Activated gamma-delta T cell (primary cell): ENCODE measurements around the gene MACROD2.

ENCODE experiments used
- DNase-seq: peaks from one replicate; lab custom pipeline; 2025; lab: John Stamatoyannopoulos, UW

The MACROD2 gene

GRCh38 chr20:14525426-14525825, 530.1 kb downstream of the MACROD2 start:
- no peak for DNase-seq

DNA sequence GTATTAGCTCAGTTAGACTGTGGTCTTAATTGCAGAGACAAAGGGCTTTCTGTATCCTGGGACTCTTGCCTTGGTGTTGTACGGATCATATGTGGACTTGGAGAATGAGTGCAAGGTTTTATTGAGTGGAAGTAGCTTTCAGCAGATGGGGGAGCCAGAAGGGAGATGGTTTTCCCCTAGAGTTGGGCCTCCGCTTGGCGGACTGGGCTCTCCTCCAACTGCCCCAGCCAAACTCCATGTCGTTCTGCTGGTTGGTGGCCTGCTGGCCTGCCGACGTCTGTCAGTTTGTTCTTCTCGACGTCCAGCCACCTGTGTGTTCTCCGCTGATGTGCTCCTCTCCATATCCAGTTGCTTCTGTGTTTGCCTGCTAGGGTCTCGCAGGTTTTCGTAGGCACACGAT, 531.6 kb downstream of the MACROD2 start:
- DNase-seq: no peak

DNA sequence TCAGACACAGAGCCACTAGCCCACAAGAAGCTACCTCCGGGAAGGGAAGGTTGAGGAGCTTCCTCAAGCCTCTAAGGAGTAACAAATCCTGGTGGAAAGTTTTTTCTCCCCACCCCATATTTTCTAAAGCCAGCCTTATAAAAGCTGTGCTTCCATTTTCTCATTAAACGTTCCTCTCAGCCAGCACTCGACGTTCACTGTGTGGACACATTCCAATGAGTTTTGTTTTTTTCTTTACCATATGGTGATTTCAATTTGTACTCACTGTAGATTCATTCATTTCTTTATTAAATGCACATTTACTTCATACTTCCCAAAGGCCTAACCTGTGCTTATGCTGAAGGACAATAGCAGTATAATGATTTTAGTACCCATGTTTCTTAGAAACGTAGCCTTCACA, 536.5 kb downstream of the MACROD2 start:
- DNase-seq: no peak

DNA sequence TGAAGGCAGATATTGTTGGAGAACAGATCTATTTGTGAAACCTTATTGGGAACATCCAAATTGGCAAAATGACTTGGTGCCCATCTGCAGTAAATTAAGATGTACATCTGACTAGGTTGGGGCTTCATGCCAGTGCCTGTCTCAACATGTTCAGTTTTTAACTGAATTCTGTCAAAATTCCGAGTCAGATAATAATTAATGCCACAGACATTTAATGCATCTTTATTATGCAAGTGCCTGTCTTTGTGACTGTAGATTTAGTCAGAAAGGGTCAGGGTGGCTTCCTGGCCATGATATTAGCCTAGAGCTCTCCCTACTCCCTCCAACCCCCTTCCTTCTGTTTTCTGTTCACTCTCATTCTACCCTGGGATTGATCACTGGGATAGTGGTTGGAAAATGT, 541.4 kb downstream of the MACROD2 start:
- no peak for DNase-seq

- no peak for DNase-seq
These were observed 543.1 kb downstream of the MACROD2 start for GRCh38 chr20:14538433-14538832.

- no peak for DNase-seq
These were observed 547.7 kb downstream of the MACROD2 start for GRCh38 chr20:14543040-14543439.

DNA sequence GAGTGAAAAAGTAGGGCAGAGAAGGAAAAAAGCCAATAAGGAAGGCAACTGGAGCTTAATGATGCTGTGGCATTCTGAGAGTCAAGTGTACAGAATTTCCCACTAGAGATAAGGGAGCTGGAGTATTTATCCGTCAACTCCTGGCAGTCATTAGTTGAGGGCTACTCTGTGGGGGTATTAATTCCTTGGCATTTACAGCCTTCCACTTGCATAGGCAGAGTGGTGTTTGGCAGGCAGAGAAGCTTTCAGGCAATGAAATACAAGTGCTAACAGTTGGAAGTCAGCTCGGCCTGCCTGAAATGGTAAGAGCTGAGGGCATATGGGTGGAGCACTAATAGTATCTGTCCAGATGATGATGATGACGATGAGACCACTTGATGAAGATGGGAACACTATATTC, 549.4 kb downstream of the MACROD2 start:
- no peak for DNase-seq

GRCh38 chr20:14550655-14551054, 555.3 kb downstream of the MACROD2 start:
- DNase-seq: no peak

DNA sequence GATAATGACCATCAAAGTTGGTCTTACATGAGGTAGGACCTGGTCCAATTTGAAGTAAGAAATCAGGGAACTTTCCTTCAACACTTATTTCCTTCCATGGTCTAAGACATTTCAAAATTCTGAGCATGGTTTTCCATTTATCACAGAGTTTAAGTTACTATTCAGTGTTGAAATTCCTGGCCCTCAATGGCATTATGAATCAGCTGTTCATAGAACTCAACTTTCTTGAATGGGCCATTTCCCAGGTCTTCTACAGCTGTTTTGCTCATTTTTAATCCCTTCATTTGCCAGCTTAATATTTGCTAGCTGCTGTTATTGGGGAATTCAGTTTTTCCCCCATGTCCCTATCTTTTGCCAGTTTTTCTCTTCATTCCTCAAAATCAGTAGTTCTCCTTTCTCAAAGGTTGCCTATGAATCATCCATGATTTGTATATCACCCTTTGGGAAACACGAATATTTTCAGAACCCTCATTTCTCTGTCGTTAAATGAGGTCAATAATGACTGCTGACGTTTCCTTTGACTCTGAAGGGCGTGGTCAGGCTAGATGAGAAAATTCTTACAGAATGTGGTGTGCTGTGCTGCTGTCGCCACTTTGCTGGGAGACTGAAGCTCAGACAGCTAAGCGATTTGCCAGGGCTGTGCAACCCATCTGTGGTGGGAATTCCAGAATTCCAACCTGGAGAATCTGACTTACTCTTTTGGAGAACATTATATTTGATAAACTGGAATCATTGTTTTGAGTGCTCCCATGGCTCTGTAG, 558.6 kb downstream of the MACROD2 start:
- no peak for DNase-seq

DNA sequence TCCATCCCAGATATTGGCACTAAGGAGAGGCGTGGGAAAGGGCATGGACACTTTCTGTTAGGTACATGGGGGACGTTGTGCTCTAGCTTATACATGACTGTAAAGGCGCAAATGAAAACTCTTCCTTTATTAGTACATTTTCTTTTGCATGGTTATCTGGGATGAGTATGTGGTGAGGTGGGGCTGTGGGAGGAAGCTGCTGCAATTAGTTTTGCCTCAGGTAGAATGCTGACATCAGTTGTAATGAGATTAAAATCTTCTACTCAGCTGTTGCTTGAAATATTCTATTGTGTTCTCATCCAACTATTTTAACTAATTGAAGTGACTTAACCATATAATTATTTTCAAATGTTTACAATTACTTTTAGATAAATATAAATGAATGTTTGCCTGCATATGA, 560.4 kb downstream of the MACROD2 start:
- DNase-seq: no peak

- no peak for DNase-seq
These were observed 560.9 kb downstream of the MACROD2 start for GRCh38 chr20:14556206-14556605.

GRCh38 chr20:14559612-14560011, 564.3 kb downstream of the MACROD2 start:
- no peak for DNase-seq

DNA sequence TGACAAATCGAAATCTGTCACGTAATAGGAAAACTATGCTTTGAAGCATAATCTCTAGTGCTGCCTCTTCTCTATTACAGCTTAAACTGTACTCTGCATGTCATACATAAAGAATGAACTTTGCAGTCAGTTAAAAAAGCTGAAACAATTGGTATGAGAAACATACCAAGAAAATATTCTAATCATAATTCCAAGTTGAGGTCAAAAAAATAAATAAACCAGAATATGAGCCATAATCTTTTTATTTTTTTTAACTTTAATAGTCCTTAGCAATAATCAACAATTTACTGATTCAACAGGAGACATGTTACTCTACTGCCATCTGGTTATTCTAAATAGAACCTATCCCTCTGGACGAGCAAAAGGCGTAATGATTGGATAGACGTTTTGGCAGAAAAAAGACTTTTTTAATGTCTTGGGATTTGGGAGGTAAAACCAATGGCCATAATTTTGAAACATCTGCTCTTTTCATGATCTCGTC, 566.5 kb downstream of the MACROD2 start:
- DNase-seq: no peak

DNA sequence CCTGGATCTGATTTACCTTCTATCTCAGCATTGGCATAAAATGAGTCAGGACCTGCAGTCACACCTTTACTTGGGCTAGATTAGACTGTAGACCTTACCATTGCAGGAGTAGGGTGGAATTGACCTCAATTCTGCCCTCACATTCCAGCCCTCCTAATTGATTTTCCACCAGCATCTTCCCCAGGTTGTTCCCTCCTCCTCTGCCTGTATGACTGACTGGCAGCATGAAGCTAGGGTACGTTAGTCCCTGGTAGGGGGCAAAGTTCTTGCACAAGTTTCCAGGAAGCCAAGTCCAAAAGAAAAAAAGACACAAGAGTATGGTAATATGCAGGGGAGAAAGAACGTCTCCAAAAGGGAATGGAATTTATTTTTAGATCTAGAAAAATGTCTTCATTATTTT, 567.7 kb downstream of the MACROD2 start:
- DNase-seq: no peak

- no peak for DNase-seq
These were observed 571.2 kb downstream of the MACROD2 start for GRCh38 chr20:14566505-14566904.

- DNase-seq: no peak
These were observed 572.9 kb downstream of the MACROD2 start for GRCh38 chr20:14568225-14568624.

DNA sequence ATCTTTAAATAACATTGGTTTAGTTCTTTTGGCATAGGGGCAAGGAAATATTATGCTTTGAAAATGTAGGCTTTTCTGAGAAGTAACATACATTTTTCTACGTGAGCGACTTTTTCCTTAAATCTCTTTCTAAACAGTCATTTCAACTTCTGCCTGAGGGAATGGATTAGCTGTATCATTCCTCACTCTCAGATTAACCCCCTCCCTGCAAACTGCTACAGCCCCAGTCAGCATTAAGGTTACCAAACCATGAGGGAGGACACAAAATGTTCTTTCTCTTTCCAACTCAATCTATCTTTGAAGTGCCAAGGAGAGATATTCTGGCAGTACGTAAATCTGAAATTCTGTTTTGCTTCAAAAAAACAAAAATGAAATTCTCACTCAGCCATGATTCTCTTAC, 573.4 kb downstream of the MACROD2 start:
- no peak for DNase-seq

DNA sequence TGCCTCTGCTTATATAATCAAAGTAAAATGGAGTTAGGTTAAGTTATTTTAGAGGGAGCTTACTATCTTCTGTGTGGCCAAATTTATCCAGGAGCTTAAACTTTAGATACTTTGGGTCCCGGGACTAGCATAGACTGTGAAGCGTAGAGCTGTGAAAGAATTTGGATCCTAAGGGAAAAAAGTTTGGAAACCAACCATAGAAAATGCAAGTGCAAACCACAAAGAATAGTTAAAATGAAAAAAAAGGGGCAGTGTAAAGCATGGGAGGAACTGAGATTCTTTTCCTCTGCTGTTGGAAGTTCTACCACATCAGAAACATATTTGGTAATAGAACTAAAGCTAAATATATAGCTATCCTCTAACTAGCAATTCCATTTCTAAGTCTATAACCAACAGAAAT, 574.3 kb downstream of the MACROD2 start:
- DNase-seq: no peak

GRCh38 chr20:14570811-14571210, 575.5 kb downstream of the MACROD2 start:
- no peak for DNase-seq

GRCh38 chr20:14573676-14574075, 578.4 kb downstream of the MACROD2 start:
- no peak for DNase-seq

DNA sequence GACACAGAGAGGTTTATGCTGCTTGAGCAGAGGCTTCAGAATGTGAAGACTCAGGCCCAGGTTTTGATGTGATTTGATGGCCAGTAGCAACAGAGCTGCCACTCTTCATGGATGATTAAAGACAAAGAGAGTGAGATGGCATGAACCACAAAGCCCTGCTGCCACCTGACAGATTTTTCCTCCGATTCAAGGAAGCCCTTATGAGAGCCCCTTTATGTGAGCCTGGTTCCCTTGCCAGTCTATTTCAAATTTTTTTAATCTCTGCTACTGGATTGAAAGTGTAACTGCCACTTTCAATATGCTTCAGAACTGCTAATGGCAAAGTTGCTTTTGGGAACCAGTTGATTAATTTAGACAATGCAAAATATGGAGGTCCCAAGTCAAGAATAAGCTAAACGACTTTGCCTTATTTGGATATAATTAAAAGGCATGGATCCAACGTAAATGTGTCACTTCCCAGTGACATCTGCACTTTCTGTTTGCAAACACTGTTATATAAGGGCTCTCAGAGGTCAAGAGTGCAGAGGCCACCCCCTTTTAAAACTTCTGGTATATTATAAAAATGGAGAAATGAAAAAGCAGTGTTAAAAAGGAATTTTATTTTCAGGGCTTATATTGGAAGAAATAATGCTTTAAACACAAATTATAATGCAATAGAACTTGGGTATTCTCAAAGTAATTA, 581.0 kb downstream of the MACROD2 start:
- no peak for DNase-seq

GRCh38 chr20:14580418-14581074, 585.2 kb downstream of the MACROD2 start:
- DNase-seq: no peak

DNA sequence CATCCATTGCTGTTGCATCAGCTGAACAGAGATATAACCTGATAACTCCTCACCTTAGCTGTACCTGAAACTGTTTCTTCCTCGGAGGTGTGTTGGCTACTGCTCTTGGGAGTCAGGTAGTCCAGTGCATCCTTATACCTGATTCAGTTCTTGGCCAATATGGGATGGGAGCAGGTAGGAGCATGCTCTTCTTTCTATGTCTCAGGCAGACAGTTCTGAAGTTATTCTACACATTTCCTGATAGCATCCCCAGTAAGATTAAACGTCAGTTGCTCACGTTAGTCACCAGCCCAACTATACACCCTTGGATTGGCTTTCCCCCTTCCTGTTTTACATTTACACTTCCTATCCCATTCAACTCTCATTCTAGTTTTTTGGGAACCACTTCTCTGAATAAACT, 586.4 kb downstream of the MACROD2 start:
- DNase-seq: no peak
